HepG2 (cell line): ENCODE results near the gene NEGR1.

ENCODE experiments used
- AGO1 ChIP-seq: fragments of 200-400 bp; formaldehyde crosslinking; IDR thresholded peaks from 2 replicates; pipeline ENCODE4 v1.6.1; 2017; ENCODE audit warnings: mild to moderate bottlenecking, low read depth, low read length, moderate library complexity; ENCODE audit not compliant: poor library complexity, severe bottlenecking
- CEBPB ChIP-seq: IDR thresholded peaks from 2 replicates; pipeline ENCODE4 v1.6.1; 2011; ENCODE audit warnings: low read depth, low read length, improper control_type of control experiment, borderline replicate concordance
- EZH2 ChIP-seq: conservative IDR thresholded peaks from 2 replicates; pipeline ENCODE4 v1.6.1; 2012; ENCODE audit warnings: mild to moderate bottlenecking, low read depth, low read length, moderate library complexity
- KLF13 ChIP-seq: sonication (generic); formaldehyde crosslinking; IDR thresholded peaks from 2 replicates; pipeline ENCODE4 v1.4.0; 2020; ENCODE audit warnings: mild to moderate bottlenecking, missing genetic modification reagents
- POLR2AphosphoS5 ChIP-seq: IDR thresholded peaks from 2 replicates; pipeline ENCODE4 v1.6.1; 2012; ENCODE audit warnings: low read depth, low read length
- SIN3B ChIP-seq: fragments of 150-350 bp; IDR thresholded peaks from 2 replicates; pipeline ENCODE4 v1.6.1; 2014; ENCODE audit warnings: low read length
- ZNF263 ChIP-seq: sonication (generic); formaldehyde crosslinking; IDR thresholded peaks from 2 replicates; pipeline ENCODE4 v1.4.0; 2020; ENCODE audit warnings: missing genetic modification reagents
- TF ChIP-seq, protein P1 (sequence below): sonication (generic); formaldehyde crosslinking; IDR thresholded peaks from 2 replicates; pipeline ENCODE4 v1.4.0; 2020; ENCODE audit warnings: missing genetic modification reagents, borderline replicate concordance

DNA sequence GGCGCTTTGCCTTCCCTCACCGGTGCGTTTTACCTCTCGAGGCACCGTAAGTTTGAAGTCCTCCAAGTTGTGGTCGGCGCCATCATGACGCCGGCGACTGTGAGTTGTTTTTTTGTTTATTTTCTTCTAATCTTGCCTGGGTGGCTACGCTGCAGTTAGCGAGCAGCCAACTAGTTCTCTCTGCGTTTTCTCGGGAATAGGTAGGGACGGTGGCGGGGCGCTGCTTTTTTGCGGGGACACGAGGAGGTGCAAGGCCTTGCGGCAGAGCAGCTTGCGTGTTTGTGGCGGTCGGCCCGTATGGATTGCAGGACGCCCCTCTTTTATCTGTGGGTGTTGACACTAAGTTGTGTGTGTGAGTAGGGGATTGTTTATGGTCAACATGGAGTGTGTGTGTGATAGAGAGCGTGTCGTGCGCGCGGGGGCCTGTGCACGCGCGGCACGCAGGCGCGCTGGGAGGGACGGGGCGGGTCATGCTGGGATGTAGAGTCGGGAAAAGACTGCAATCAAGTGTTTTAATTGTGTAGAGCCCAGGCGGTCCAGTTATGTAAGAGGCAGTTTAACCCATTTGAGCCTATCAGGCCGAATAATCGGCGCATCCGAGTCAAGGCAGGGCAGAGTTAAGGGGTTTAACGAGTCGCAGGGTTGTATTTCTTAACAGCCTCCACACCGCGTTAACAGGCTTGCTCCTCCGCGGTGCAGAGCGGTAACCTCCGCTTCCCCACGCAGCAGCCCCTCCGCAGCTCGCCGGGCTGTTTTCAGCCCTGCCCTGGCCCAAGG lies 1.2 kb upstream of the NEGR1 start:
- no peak for TF ChIP-seq POLR2AphosphoS5
- TF ChIP-seq AGO1 = no peak
- TF ChIP-seq EZH2 = no peak
- TF ChIP-seq ZNF263 (CRISPR knock-in tag) = no peak
- TF ChIP-seq SIN3B = no peak
- TF ChIP-seq, protein P1, sequence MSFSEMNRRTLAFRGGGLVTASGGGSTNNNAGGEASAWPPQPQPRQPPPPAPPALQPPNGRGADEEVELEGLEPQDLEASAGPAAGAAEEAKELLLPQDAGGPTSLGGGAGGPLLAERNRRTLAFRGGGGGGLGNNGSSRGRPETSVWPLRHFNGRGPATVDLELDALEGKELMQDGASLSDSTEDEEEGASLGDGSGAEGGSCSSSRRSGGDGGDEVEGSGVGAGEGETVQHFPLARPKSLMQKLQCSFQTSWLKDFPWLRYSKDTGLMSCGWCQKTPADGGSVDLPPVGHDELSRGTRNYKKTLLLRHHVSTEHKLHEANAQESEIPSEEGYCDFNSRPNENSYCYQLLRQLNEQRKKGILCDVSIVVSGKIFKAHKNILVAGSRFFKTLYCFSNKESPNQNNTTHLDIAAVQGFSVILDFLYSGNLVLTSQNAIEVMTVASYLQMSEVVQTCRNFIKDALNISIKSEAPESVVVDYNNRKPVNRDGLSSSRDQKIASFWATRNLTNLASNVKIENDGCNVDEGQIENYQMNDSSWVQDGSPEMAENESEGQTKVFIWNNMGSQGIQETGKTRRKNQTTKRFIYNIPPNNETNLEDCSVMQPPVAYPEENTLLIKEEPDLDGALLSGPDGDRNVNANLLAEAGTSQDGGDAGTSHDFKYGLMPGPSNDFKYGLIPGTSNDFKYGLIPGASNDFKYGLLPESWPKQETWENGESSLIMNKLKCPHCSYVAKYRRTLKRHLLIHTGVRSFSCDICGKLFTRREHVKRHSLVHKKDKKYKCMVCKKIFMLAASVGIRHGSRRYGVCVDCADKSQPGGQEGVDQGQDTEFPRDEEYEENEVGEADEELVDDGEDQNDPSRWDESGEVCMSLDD (CRISPR knock-in tag) = no peak
- no peak for TF ChIP-seq KLF13 (CRISPR knock-in tag)
- TF ChIP-seq CEBPB = no peak
